SK-N-SH (cell line): Measurements from ENCODE around the gene RTN4RL2.
A peak's percentile ranks its signal among the peaks of the same experiment; 100 is the strongest.

ENCODE experiments used
- EP300 ChIP-seq, 2 experiments: IDR thresholded peaks; 2 replicates each; pipeline versions ENCODE4 v1.4.0 to v1.6.1; 2012; ENCODE audit warnings: borderline replicate concordance in 1 of 2, low read depth in 1 of 2, low read length in 1 of 2
- EZH2phosphoT487 ChIP-seq: fragments of 200-600 bp; sonication (generic); IDR thresholded peaks from 2 replicates; pipeline ENCODE4 v1.6.1; 2017; ENCODE audit warnings: low read depth, mixed run types, mild to moderate bottlenecking, antibody characterized with exemption, moderate library complexity, borderline replicate concordance
- RCOR1 ChIP-seq: fragments of 150-350 bp; IDR thresholded peaks from 2 replicates; pipeline ENCODE4 v1.6.1; 2017; ENCODE audit warnings: antibody characterized with exemption, low read length
- REST ChIP-seq: IDR thresholded peaks from 2 replicates; pipeline ENCODE4 v1.6.1; 2012; ENCODE audit warnings: mild to moderate bottlenecking, low read depth, low read length, moderate library complexity
- RFX5 ChIP-seq: IDR thresholded peaks from 2 replicates; pipeline ENCODE4 v1.6.1; 2012; ENCODE audit warnings: mild to moderate bottlenecking, improper control_type of control experiment, low read length
- SIN3A ChIP-seq: IDR thresholded peaks from 2 replicates; pipeline ENCODE4 v1.6.1; 2012; ENCODE audit warnings: low read depth, mild to moderate bottlenecking, low read length, moderate library complexity, borderline replicate concordance
- TAF1 ChIP-seq: IDR thresholded peaks from 2 replicates; pipeline ENCODE4 v1.6.1; 2012; ENCODE audit warnings: low read depth, mild to moderate bottlenecking, low read length, moderate library complexity, borderline replicate concordance
- TEAD4 ChIP-seq: IDR thresholded peaks from 2 replicates; pipeline ENCODE4 v1.4.0; 2012; ENCODE audit warnings: mild to moderate bottlenecking, borderline replicate concordance; ENCODE audit not compliant: insufficient read depth
- TF ChIP-seq, protein P1 (sequence below): fragments of 200-600 bp; sonication (generic); IDR thresholded peaks from 2 replicates; pipeline ENCODE4 v1.6.1; 2017; ENCODE audit warnings: antibody characterized with exemption, mild to moderate bottlenecking, moderate library complexity
- TF ChIP-seq, protein P2 (sequence below): IDR thresholded peaks from 2 replicates; pipeline ENCODE4 v1.4.0; 2012; ENCODE audit warnings: low read depth, borderline replicate concordance
- TF ChIP-seq, protein P3 (sequence below): IDR thresholded peaks from 2 replicates; pipeline ENCODE4; 2012

DNA sequence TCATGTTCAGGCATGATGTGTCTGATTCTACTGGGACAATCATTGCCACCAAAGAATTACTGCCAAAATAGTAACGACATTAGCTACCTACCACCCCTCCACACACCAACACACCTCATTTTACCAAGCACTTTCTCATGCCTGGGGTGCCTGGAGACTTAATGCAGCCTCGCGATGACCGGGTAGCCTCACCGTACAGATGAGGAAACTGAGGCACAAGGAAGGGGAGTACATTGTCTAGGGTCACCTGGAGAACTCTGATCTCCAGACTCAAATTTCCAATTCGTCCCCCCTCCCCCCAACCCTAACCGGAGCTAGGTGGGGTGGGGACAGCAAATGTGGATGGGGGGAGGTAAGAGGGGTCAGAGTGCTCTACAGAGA lies 2.7 kb upstream of the RTN4RL2 start:
- no peak for TF ChIP-seq REST
- TF ChIP-seq, protein P1, sequence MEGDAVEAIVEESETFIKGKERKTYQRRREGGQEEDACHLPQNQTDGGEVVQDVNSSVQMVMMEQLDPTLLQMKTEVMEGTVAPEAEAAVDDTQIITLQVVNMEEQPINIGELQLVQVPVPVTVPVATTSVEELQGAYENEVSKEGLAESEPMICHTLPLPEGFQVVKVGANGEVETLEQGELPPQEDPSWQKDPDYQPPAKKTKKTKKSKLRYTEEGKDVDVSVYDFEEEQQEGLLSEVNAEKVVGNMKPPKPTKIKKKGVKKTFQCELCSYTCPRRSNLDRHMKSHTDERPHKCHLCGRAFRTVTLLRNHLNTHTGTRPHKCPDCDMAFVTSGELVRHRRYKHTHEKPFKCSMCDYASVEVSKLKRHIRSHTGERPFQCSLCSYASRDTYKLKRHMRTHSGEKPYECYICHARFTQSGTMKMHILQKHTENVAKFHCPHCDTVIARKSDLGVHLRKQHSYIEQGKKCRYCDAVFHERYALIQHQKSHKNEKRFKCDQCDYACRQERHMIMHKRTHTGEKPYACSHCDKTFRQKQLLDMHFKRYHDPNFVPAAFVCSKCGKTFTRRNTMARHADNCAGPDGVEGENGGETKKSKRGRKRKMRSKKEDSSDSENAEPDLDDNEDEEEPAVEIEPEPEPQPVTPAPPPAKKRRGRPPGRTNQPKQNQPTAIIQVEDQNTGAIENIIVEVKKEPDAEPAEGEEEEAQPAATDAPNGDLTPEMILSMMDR = peak; percentile 1; the same call in 1 of the 2 replicates
- TF ChIP-seq EZH2phosphoT487 = no peak
- TF ChIP-seq TAF1 = no peak
- TF ChIP-seq SIN3A = no peak
- TF ChIP-seq TEAD4 = no peak
- TF ChIP-seq, protein P2, sequence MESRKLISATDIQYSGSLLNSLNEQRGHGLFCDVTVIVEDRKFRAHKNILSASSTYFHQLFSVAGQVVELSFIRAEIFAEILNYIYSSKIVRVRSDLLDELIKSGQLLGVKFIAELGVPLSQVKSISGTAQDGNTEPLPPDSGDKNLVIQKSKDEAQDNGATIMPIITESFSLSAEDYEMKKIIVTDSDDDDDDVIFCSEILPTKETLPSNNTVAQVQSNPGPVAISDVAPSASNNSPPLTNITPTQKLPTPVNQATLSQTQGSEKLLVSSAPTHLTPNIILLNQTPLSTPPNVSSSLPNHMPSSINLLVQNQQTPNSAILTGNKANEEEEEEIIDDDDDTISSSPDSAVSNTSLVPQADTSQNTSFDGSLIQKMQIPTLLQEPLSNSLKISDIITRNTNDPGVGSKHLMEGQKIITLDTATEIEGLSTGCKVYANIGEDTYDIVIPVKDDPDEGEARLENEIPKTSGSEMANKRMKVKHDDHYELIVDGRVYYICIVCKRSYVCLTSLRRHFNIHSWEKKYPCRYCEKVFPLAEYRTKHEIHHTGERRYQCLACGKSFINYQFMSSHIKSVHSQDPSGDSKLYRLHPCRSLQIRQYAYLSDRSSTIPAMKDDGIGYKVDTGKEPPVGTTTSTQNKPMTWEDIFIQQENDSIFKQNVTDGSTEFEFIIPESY = no peak
- TF ChIP-seq, protein P3, sequence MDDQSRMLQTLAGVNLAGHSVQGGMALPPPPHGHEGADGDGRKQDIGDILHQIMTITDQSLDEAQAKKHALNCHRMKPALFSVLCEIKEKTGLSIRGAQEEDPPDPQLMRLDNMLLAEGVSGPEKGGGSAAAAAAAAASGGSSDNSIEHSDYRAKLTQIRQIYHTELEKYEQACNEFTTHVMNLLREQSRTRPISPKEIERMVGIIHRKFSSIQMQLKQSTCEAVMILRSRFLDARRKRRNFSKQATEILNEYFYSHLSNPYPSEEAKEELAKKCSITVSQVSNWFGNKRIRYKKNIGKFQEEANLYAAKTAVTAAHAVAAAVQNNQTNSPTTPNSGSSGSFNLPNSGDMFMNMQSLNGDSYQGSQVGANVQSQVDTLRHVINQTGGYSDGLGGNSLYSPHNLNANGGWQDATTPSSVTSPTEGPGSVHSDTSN = no peak
- no peak for TF ChIP-seq RFX5
- no peak for TF ChIP-seq EP300 (IDR thresholded peaks at IDR 0.05; ENCODE audit: borderline replicate concordance in 1 of 2, low read depth in 1 of 2, low read length in 1 of 2)
- TF ChIP-seq RCOR1 = no peak
